Choroid plexus epithelial cell (primary cell): Measurements from ENCODE around the gene TEKT2.

Experiments used
- DNase-seq: peaks from one replicate; pipeline ENCODE4 v3.0.0-alpha.2; 2010; ENCODE audit warnings: low read depth
- H3K4me3 ChIP-seq: 2 replicates; pipeline ENCODE4 v1.5.1; 2011; ENCODE audit warnings: low read depth, mild to moderate bottlenecking, control low read depth, low read length, moderate library complexity
- CTCF ChIP-seq: conservative IDR thresholded peaks from 2 replicates; pipeline ENCODE4 v1.5.1; 2011; ENCODE audit warnings: low read depth, mild to moderate bottlenecking, control low read depth, inconsistent platforms, low read length, moderate library complexity

Gene TEKT2

GRCh38 chr1:36096500-36097432 lies 12.9 kb downstream of the TEKT2 start:
- TF ChIP-seq CTCF: peak; percentile 31
- DNase-seq: no peak
- H3K4me3 ChIP-seq: no peak overlapping the region

DNA sequence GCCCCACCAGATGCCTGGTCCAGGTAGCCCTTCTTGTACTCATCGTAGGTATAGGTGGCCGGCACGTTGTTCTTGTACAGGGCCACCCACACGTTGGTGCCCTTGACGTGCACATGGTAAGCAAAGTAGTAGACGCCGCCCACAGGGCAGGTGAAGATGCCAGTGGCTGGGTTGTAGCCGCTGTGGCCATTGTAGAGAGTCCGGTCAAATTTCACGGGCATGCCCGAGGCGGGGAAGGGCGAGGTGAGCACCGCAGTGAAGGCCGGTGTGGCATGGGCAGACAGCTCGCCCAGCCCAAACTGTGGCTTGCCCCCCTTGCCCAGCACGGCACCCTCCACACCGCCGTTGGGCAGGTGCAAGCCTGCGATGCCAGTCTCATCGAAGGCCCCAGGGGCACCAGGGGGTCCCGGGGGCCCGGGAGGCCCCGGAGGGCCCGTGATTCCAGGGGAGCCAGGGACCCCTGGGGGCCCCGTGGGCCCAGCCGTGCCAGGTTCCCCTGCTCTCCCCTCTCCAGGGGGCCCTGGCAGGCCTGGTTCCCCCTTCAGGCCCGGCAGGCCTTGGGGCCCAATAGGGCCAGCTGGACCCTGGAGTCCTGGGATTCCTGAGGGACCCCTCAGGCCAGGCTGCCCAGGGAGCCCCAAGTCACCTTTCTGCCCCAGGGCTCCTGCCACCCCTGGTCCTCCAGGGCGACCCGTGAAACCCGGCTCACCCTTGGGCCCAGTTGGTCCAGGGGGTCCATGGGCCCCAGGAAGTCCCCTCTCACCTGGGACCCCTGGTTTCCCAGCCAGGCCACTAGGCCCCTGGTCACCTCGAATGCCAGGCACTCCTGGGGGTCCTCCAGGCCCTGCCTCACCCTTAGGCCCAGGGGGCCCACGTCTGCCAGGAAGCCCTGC lies 14.0 kb downstream of the TEKT2 start:
- DNase-seq: no peak
- H3K4me3 ChIP-seq: no peak overlapping the region
- TF ChIP-seq CTCF: no peak

DNA sequence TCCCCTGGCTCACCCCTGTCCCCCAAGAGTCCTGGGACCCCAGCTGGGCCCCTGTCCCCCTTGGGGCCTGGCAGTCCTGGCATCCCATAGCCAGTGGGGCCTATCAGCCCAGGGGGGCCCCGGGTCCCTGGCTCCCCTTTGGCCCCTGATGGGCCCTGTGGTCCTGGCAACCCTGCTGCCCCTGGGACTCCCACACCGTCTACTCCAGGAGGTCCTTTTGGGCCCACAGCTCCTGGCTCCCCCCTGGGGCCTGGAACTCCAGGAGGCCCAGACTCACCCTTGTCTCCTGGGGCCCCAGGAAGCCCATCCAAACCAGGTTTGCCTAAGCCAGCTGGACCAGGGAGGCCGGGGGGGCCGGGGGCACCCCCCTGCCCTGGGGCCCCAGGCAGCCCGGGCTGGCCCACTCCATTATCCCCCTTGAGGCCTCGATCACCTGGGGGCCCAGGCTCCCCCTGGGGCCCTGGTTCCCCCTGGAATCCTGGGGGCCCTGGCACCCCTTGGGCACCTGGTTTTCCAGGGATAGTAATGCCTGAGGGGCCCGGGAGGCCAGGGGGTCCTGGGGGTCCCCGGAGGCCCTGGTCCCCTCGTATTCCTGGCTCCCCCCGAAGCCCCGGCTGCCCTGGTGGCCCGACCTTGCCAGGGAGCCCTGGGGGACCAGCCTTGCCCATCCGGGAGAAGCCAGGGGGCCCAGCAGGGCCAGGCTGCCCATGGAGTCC lies 14.9 kb downstream of the TEKT2 start:
- H3K4me3 ChIP-seq: no peak overlapping the region
- DNase-seq: no peak
- no peak for TF ChIP-seq CTCF

GRCh38 chr1:36099681-36100341 lies 15.9 kb downstream of the TEKT2 start:
- H3K4me3 ChIP-seq: no peak overlapping the region
- TF ChIP-seq CTCF: peak; percentile 84
- peak; percentile 80 for DNase-seq

- no peak overlapping the region for H3K4me3 ChIP-seq
- no peak for TF ChIP-seq CTCF
- no peak for DNase-seq
Observed at GRCh38 chr1:36100376-36100775, 16.5 kb downstream of the TEKT2 start.

GRCh38 chr1:36101546-36101945 lies 17.7 kb downstream of the TEKT2 start:
- no peak for DNase-seq
- no peak overlapping the region for H3K4me3 ChIP-seq
- TF ChIP-seq CTCF: no peak
